GDM1 (cell line): ENCODE measurements around the gene B3GNT2.

ENCODE experiments used
- DNase-seq: peaks from one replicate; lab custom pipeline; 2025; lab: John Stamatoyannopoulos, UW

B3GNT2 gene

DNA sequence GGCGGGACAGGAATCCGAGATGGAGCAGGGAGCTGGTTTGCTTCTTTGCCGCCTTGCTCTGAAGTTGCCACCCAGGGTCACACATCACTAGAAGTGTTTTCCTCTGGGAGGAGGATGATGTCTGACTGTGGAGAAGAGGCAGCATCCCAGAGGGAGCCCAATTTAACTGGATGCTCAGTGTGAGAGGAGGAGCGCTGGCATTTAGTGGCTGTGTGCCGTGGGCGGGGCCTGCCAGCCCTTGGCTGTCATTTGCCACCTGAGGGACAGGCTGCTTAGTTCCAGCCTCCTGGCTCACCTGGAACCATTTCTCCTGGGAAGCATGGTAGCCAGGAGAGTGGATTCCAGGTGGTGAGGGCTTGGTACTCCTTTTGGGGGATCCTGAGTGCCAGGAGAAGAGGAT is 9.6 kb downstream of the B3GNT2 start:
- no peak for DNase-seq

DNA sequence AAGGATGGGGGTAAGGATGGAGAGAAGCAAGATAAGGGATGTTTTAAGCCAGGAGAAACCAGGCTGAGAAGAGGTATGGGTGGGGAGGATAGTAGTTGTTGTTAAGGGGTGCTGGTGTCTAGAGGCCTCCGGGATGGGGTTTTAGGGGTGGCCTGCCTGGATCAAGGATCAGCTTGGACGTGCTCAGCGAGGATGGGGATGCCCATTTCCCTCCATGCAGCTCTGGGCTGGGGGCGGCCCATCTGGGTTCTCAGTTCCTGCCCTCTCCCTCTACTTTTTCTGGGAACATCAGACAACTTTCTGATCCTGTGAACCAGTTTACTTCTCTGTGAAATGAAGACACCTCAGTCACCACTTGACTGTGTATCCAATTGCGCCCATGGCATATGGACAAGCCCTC is 10.1 kb downstream of the B3GNT2 start:
- no peak for DNase-seq

DNA sequence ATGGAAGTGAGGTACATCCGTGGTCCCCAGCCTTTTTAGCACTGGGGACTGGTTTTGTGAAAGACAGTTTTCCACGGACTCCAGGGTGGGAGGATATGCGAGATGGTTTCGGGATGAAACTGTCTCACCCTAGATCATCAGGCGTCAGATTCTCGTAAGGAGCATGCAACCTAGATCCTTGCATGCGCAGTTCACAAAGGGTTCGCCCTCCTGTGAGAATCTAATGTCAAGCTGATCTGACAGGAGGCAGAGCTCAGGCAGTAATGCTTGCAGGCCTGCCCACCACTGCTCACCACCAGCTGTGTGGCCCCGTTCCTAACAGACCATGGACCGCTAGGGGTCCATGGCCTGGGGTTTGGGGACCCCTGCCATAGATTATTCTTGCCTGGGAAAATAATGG is 11.6 kb downstream of the B3GNT2 start:
- DNase-seq = no peak

DNA sequence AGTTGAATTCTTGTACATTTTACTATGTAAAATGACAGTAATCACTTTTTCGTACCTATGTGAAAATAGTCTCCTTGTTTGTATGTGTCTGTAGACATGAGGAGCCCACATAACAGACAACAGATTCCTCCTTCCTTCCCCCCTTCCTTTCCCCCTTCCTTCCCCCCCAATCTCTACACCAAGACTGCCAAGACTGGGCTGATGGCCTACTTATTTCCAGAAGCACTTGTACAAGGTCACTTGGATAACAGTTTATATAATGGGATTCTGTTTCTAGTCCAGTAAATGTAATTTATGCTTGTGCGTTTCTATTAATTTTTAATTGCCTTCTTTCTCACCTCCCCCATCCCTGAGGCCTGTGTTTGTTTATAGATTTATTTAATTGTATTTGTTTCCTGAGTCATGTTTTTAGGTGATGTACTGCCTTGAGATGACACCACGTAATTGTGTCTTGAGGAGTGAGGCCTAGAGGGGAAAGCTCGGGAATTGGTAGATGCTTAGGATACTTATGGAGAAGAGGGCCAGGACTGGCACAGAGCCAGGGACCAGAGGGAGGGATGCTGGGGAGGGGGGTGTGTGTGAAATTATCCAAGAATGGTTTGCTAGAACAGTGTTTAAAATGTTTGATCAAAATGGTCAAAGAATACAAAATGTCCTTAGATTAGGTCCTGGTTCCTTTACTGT is 12.3 kb downstream of the B3GNT2 start:
- DNase-seq = no peak

DNA sequence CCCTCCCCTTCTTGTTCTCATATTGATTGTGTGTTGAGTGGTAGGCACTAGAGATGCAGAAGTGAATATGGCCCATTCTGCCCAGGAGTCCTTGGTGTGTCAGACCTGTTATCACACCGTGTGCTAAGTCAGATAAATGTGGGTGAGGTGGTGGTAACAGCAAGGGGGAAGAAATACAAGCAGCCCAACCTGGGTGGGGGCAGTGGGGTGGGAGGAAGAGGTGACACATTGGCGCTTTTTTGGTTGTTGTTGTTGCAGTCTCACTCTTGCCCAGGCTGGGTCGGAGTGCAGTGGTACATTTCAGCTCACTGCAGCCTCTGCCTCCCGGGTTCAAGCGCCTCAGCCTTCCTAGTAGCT is 12.8 kb downstream of the B3GNT2 start:
- DNase-seq = no peak

DNA sequence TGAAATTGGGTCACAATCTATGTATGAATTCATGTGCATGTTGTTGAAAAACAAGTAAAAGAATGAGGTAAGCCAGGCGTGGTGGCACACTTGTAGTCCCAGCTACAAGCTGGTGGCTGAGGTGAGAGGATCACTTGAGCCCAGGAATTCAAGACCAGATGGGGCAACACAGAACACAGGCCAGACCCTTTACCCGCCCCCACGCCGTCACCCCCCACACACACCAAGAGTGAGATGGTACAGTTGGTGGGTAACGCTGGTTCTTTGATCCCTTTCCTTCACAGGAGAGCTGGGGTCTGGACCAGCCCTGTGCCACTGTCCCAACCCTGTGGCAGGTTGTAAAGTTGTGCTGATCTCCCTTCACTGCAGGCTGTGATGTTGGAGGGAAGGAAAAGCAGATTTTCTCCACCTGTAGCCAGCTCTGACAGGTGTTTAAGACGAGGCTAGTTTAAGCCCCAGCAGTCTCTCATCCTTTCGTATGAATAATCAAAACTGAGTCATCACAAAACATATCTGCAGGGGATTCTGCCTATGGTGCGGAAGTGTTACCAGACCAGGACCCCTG is 13.6 kb downstream of the B3GNT2 start:
- no peak for DNase-seq

DNA sequence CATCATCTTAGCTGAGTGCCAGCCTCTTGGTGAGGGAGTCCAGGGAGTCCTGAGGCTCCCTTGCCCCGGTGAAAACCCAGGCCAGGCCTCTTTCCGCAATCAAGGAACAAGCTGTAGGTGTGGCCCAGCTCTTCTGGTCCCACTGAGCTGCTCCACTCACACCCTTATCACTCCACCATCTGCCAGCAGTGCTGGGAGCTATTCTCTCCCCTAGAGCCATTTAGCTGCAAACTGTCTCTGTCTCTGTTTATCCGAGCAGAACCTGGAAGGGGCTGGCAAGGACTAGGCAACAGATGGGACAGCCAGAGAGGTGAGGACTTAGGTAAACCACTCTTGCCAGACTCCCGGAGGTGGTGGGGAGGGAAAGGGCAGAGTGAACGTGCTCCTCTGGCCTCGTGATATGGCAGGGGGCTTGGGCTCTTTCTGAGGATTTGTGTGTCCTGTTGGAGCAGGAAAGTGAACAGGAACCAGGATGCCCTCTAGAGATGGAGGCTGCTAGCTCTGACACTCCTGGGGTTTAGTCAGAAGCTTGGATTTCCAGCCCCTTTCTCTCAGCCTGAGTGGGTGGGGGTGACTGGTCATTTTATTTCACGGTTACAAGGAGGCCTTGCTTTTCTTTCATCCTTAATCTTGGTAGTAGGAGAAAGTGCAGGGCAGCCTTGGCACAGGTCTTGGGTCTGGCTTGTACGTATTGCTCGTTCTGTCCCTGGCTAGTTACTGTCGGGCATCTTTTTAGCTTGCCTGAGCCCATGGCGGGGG is 19.6 kb downstream of the B3GNT2 start:
- no peak for DNase-seq

DNA sequence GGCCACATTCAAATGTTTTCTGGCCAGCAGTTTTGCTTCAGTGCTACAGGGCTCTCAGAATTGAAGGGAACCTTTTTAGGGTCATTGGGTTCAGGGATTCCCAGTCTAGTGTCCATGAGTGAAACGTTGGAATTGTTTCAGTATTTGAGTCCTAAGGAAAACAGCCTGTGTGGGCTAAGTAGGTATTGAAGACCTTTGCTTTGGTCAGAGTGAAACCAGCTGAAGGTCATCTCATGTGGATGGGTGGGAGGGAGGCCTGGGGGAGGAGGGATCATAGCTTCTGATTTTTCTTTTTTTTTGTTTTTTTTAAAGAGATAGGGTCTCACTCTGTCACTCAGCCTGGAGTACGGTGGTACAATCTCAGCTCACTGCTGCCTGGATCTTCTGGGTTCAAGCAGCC is 20.2 kb downstream of the B3GNT2 start:
- no peak for DNase-seq

DNA sequence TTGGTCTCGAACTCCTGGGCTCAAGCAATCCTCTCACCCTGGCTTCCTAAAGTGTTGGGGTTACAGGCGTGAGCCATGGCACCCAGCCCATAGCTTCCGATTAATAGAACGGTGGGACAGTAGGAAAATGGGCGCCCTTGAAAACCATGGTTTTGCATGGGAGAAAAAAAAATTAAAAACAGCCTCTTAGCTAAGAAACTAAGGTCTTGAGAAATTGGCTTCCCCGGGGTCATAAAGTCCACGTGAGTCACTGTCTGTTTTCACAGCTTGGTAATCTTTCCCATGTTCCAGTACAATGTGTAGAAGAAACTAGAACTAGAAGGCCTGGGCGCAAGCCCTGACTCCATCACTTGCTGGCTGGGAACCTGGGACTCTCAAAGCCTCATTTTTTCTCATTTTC is 20.7 kb downstream of the B3GNT2 start:
- no peak for DNase-seq

DNA sequence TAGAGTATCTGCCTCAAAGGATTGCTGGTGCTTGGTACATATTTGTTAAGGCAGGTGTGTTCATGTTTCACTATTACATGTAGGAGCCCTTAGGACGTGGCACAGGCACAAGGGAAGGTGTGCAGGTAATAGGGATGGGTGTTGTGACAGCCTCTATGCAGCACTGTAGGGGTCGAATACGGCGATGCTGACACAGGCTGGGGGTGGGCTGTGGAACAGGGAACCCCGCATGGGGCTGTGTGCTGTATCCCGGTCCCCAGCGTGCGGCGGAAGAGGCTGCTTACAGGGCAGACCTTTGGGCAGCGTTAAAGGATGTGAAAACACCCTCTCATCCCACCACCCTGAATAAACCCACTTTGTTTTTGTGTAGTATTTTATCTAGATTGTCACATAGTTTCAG is 21.5 kb downstream of the B3GNT2 start:
- no peak for DNase-seq

DNA sequence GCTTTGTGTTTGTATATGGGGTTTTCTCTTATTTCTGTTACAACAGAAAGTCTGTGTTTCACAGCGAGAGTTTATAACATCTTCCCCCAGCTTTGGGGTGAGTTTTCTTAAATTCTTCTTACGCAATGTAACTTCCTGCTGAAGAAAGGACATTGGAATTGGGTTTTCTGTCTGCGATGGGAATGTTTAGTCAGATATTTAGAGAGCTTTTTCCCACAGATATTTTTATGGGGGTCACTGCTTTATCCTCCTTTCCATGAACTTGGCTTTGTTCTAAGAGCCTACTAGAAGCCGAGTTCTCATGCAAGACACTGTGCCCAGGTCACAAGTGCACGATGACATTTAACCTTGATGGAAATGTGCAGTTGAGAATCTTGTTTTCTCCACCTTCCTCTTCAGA is 22.1 kb downstream of the B3GNT2 start:
- DNase-seq = no peak

DNA sequence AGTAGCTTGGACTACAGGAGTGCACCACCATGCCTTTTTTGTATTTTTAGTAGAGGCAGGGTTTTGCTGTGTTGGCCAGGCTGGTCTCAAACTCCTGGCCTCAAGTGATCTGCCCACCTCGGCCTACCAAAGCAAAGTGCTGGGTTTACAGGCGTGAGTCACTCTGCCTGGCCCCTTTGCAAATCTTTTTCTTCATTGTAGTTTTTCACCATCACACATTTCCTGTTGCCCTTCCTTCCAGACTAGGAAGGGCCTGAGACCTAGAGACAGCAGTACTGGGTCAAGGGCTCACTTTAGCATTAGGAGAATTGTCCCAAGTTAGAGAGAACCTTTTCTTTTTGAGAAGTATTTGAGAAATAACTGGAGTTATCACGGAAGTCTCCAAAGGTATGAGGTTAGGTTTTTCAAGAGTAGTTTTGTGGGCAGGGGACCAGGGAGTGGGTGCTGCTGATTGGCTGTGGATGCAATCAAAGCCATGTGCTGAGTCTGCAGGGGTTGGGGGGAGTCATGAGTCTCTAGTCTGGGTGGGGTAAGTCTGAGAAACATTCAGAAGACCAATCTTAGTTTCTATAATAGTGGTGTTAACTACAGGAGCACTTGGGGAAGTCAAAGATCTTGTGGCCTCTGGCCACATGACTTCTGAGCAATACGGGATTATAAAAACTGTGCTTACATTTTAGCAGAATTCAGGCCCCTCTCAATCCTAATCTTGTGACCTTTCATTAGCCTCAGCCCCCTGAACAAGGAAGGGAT is 23.7 kb downstream of the B3GNT2 start:
- no peak for DNase-seq

DNA sequence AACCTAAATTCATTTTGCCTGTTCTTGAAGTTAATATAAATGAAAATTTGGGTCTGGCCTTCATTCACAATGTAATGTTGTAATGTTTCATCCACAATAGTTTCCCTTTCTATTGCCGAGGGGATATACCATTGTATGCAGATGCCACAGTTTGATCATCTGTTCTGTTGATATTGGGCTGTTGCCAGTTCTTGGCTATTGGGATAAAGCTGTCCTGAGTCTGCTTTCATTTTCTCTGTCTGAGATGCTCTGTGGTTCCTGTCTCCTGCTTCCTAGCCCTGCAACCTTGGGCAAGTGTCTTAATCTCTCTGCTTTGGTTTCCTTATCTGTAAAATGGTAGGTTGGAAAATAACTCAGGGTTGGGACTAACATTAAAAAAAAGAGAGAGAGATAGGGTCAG is 25.2 kb downstream of the B3GNT2 start:
- DNase-seq = no peak

DNA sequence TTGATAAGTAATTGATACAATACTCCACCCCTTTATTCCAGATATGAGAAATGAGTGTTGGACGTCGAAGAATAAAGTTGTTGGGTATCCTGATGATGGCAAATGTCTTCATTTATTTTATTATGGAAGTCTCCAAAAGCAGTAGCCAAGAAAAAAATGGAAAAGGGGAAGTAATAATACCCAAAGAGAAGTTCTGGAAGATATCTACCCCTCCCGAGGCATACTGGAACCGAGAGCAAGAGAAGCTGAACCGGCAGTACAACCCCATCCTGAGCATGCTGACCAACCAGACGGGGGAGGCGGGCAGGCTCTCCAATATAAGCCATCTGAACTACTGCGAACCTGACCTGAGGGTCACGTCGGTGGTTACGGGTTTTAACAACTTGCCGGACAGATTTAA is 26.3 kb downstream of the B3GNT2 start:
- DNase-seq = no peak

DNA sequence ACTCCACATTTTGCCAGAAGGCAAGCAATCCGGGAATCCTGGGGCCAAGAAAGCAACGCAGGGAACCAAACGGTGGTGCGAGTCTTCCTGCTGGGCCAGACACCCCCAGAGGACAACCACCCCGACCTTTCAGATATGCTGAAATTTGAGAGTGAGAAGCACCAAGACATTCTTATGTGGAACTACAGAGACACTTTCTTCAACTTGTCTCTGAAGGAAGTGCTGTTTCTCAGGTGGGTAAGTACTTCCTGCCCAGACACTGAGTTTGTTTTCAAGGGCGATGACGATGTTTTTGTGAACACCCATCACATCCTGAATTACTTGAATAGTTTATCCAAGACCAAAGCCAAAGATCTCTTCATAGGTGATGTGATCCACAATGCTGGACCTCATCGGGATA is 26.8 kb downstream of the B3GNT2 start:
- no peak for DNase-seq

DNA sequence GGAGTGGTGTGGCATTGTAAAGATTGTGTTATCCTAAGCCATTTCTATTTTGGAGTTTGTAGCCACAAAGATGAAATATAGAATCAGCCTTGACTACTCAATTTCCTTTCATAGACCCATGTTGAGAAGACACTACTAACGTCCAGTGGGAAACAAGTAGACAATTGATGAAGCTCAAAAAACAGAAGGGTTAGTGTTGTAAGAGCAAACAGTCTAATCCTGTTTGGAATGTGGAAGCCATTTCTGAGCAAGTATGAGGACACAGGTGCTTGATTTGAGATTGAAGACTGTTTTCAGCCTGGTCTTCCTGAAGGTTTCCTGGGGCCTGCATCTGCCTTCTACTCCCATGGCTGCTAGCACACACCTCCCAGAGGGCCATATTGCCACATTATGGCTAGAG is 29.1 kb downstream of the B3GNT2 start:
- DNase-seq = no peak

DNA sequence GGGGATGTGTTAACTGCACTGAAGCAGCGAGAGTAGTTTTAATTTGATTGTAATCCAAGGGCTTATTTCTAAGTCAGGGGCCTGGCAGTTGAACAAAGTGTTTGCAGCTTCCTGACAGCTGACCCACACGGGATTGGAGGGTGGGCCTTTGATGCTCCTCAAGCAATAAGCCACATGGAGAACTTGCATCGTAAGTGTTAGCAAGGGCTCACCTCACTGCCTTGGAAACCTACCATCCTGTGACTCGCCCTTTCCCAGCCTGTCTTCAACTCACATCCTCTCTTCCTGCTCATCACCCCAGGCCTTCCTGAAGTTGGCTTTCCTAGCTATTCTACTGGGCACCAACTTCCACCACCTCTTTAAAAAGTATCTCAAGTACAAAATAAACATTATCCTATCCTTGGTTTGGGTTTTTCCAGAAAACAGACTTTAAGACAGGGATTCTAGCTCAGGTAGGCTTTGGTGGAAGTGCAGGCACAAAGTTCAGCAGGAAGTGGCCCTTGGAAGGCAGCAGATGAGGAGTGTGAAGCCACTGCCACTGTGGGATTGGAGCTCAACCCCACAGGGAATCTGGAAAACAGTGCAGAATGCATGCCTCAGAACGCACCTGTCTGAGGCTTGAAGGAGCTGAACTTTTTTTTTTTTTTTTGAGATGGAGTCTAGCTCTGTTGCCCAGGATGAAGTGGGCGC is 31.6 kb downstream of the B3GNT2 start:
- no peak for DNase-seq

DNA sequence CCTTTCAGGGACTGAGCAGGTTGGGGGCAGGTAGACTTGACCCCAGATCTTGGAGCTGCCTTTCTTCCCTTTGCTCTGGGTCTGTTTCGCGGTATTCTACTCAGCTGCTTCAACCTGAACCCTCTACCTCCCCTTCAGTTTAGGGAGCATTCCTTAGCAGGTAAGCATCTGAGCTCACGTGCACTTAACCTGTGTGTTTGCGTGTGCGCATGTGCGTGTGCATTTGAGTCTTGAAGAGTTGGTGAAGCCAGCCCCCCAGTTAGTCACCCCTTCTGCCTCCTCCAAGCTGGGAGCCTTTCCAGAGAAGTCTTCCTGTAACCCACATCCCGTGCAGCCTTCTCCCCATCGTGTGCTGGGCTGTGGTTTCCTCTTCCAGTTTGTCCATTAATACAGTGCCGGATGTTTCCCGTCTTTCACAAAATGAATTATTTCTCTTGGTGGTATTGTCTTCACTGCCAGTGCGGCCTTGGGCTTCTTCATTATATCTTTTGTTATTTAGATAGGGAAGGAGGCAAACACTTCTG is 33.2 kb downstream of the B3GNT2 start:
- no peak for DNase-seq

DNA sequence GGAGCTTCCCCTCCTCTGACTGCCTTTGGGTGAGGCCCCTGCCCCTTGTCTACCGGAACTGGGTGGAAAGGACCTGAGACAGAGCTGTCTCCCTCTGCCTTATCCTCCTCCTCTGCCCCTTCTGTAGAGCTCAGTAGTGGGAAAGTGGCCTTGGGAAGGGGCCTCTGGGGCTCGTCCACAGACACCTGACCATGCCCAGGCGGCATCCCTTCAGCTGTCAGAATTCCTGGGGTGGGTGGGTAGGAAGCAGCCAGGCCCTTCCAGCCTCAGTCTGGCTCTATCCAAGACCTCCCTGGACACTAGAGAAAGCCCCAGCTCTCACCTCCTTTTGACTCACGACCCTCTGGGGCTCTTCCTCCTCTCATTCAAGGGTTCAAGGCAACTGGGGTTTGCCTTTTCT is 35.6 kb downstream of the B3GNT2 start:
- no peak for DNase-seq

DNA sequence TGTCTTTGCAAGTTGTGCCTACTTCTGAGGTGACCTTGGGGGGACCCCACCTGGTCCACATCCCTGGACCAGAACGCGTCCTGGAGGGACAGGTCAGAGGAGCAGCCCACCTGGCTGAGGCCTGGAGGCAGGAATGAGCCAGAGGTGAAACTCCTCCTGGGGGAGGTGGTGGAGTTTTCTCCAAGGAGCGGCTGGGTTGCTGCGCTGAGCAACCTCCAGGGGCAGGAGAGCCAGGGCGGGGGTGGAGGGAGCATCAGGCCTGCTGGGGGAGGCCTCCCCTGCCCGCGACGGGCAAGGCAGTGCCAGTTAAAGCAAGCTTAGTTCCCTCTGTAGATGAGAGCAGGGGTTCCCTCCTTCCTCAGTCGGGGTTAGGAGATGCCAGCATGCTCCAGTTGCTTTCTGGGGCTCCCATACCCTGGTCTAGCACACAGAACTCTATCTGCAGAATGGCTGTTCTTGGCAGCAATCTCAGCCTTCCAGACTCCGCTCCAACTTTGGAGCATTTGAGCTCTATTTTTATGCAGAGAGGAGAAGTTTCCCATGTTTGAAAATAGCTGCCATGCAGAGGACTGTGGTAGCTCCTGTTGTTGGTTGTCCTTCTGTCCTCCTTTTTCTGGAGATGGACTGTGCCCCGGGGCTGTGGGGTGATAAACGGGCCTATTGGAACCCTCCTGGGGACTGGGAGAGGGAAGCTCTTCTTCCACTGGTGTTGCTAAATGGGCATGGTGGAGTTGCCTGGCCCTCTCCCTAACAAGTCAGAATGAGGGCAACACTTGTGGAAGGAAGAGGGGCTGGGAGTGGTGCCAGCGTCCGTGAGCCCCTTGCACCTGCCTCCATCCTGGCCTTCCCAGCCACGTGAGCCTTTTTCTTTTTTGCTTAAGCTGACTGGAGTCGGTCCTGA is 39.1 kb downstream of the B3GNT2 start:
- no peak for DNase-seq

DNA sequence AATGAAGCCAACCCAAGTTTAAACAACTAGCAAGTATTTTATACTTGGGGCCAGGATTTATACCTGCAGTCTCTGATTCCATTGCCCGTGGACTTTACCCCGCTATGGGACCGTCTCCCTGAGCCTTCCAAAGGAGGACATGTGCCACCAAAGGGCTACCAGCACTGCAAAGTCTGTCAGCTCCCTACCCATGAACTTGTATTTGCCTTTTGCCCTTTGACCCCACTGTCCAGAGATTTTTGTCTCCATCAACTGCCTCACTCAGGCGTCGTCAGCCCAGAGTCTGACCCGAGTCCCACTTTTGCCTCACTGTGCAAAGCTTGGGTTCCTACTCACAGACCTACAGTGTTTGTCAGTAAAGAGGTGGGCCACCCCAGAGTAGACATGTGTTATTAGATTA is 40.6 kb downstream of the B3GNT2 start:
- DNase-seq = no peak
